Measurements from ENCODE around the gene UBE2D1.

GRCh38 chr10:58335306-58336005 lies 650 bp downstream of the UBE2D1 start:
- TF ChIP-seq CTCF (IDR thresholded peaks at IDR 0.05) (no peak), POLR2A (IDR thresholded peaks at IDR 0.05) (no peak)

All from breast epithelium (tissue), 3 donors.